ENCODE measurements around the gene NUP50.

NUP50 gene, protein sequence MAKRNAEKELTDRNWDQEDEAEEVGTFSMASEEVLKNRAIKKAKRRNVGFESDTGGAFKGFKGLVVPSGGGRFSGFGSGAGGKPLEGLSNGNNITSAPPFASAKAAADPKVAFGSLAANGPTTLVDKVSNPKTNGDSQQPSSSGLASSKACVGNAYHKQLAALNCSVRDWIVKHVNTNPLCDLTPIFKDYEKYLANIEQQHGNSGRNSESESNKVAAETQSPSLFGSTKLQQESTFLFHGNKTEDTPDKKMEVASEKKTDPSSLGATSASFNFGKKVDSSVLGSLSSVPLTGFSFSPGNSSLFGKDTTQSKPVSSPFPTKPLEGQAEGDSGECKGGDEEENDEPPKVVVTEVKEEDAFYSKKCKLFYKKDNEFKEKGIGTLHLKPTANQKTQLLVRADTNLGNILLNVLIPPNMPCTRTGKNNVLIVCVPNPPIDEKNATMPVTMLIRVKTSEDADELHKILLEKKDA

DNA sequence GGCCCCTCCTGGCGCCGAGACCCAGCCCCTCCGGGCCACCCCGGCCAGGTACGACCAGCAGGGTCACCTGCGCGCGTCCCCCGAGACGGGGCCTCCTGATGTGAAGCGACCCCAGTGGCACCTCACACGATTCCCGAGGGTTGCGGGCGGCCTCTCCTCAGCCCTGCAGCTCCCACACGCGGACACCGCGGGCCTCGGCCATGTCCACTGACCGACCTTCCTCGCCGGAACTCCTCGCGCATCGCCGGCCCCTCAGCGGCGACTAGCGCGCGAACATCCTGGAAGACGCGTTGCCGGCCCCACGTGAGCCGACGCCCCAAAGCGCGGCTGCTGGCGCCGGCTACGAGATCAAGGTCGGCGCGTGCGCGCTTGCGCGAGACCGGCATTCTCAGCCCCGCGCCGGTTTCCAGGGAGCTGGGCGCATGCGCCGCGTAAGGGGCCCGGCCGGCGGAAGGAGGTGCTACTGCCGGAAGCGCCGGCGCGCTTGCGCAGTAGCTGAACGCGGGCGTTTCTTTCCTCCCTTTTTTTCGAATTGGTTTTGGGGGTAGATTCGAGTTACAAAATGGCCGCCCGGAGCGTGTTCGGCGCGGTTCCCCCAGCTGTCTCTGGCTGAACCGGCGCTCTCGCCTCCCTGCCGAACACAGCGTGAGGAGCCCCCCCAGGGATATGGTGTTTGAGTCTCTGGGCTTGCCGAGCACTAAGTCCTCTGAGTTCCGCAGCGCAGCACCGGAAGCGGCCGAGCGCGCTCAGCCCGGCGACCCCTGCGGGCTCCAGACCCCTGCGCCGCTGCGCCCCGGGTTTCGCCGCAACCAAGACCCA lies at the start of gene NUP50:
TSS of gene NUP50 (plus strand) at position 475 of the 819 bp plus-strand sequence. CDS start 4,253 bp downstream, outside the sequence.
- DNase-seq: peak; percentile 94

DNA sequence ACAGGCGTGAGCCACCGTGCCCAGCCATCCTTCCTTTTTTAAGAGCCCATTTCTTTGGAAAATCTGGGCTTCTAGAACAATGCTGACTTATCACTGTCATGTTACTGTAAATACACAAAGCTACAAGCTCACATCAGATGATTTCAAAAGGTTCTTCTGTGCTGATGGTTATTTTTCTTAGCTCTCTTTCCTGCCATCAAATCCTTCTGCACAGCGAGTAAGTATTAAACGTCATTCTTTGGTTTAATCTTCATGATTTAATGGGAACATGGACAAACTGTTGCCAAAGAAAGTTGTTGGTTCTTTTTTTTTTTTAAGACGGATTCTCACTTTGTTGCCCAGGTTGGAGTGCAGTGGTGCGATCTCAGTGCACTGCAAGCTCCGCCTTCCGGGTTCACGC lies 43.3 kb upstream of the NUP50 start:
- no peak for DNase-seq

DNA sequence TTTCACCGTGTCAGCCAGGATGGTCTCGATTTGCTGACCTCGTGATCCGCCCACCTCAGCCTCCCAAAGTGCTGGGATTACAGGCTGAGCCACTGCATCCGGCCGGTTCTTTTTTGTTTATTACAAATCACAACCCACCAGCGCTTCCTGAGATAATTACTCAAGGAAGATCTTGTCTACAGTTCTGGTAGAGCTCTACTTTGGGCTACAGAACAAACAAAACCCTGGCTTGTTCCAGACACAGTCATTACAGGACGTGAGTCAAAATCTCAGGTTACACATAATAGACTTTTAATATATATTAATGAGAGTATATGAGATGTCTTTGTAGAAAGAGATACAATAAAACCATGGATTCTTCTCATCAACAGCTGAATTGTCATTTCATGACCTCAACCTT lies 42.8 kb upstream of the NUP50 start:
- no peak for DNase-seq

DNA sequence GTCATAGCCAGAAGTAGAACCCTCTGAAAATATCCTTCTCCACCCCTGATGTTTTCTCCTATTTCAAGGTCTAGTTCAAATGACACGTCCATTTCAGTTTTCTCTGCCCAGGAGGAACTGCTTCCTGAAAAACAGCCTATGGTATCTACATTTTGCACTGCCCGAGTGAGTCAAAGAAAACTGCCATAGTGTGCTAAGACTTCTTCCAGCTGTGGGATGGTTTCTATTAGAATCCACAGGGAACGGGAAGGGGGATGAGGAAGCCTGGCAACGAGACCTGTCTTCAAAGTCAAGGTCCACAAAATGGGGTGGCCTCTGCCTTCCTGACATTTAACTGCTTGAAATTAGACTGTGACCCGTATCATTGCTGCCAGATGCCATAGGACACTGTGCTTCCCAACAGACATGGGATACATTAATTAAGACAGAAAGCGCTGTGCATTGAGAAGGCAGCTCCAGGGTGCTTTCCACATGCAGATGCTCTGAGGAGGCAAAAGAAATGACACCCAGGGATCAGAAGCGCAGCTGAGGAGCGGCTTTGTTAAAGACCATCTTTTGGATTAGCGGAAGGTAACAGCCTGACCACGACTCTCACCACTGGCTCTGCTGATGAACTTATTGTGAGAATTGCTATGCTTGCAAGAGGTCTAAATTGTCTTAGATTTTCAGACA lies 39.4 kb upstream of the NUP50 start:
- DNase-seq: no peak

DNA sequence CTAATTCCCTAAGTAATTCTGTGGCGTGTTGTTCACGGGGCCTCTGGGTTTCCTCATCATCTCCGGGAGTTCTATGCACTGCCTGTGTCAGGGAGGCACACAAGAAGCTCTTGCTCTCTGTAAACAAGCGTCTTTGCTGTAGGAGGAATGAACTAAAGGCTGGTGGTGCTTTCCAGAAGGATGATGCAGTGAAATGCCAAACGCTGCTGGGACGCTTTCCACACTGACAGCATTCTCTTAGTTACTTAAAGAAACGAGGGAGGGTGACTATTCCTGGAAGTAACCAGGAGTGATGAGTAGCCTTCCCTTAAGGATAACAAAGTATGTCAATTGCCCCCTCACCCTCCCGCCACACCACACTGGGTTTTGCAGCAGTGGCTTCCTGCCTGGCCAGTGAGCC lies 38.5 kb upstream of the NUP50 start:
- DNase-seq: no peak

DNA sequence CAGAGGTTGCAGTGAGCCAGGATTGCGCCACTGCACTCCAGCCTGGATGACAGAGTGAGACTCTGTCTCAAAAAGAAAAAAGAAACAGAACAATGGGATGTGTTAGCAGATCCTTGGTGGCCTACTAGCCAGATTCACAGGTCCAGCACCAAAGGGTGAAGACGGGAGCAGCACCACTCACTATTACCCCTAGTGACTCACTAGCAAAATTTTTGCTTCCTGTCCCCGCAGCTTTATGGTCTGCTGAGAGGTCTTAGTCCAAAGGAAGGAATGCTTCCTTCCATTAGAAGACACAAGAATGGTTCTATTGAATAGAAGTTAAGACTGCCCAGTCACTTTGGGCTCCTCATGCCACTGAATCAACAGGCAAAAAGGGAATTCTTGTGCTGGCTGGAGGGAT lies 35.9 kb upstream of the NUP50 start:
- DNase-seq: no peak

DNA sequence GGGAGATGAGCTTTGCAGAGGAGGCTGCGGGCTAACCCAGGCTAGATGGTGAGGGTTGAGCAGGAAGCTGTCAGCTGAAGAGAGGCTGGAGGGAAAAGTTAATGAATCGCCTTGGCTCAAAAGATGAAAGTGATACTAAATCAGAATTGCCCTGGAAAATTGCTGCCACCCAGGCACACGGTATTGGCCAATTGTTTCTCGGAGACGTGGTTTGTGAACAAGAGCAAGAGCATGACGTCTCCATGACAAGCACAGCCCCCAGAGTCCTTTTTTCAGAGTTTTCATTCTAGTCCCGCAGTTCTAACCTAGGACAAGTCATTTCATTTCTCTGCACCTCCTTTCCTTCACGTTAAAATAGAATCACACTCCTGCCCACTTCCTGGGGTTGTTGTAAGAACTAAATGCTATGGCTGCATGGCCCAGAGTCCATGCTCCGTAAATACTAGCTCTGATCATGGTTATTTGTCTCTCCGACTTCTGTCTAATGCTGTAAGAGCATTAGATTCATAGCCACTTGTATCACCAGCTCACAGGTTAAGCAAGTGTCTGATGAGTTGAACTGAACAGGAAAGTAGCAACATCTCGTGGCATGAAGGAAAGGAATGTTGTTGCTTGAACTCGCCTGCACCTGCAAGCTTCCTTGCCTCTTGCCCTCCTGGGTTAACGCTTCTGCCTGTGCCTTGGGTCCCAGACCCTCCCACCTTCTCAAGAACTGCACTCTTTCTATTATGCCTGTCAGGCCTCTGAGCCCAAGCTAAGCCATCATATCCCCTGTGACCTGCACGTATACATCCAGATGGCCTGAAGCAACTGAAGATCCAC lies 33.8 kb upstream of the NUP50 start:
- no peak for DNase-seq

DNA sequence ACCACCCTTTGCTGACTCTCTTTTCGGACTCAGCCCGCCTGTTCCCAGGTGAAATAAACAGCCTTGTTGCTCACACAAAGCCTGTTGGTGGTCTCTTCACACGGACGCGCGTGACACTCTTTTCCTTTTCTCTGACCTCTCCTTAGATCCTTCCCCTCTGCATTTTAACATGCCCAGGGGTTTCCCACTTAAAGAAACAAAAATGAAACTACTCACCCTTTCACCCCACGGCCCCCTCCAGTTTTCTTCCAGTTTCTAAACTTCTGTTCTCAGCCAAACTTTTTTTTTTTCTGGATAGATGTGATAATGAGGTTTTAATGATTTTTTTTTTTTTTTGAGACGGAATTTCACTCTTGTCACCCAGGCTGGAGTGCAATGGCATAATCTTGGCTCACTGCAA lies 32.8 kb upstream of the NUP50 start:
- DNase-seq: no peak

DNA sequence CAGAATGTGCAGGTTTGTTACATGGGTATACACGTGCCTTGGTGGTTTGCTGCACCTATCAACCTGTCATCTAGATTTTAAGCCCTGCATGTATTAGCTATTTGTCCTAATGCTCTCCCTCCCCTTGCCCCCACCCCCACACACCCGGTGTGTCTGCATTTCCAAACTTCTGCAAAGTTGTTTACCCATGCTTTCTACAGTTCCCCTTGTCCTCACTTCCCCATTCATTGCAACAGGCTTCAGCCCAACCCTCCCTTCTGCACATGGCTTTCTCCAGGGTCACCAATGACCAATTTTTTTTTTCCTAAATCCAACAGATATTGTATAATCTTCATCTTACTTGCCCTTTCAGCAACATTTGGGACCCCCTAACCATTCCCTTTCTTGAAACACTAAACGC lies 32.0 kb upstream of the NUP50 start:
- DNase-seq: no peak

DNA sequence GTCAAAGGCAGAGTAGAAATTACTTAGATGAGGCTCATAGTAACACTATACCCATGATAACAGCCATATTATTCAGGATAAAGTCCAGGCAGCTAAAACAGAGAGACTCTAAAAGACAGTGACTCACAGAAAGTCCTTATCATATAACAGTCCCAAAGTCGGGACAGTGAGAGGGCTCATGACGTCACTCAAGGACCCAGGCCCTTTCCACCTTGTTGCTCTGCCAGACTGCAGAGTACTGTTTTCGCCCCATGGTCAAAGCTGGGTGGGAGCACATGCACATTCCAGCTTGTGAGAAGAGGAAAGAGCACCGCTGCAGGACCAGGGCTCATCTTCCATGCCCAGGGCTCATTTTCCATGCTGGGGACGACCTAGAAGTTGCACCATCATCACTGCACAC lies 29.4 kb upstream of the NUP50 start:
- no peak for DNase-seq

DNA sequence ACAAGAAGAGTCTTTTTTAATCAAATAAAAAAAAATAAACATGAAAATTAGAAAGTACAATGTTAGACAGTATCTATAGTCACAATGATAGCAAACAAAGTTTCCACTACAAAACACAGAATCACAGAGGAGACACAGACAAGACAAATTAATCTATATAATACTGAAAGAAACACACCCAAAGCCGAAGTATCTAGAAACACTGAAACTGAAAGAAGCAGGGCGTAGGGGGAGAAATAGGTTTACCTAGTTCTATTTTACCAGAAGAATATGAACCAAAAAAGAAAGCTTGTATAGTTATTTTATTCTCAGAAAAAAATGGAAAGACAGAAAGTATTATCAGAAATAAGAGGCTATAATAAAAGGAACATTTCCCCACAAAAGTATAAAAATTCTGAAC lies 27.1 kb upstream of the NUP50 start:
- DNase-seq: no peak

DNA sequence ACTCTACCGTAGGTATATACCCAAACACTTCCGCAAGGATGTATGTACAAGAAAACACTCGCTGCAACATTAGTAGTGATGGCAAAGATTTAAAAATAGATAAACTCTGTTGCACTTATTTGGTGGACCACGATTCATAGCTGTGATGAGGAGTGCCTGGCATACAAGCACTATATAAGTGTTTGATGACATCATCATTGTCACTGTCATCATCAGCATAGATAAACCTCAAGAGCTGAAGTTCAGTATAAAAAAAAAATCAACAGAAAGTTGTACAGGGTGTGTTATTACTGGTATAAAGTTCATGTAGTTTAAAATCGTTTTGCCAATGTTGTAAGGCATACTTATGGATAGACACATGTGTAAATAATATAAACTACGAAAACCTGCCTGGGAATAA lies 24.0 kb upstream of the NUP50 start:
- DNase-seq: no peak

DNA sequence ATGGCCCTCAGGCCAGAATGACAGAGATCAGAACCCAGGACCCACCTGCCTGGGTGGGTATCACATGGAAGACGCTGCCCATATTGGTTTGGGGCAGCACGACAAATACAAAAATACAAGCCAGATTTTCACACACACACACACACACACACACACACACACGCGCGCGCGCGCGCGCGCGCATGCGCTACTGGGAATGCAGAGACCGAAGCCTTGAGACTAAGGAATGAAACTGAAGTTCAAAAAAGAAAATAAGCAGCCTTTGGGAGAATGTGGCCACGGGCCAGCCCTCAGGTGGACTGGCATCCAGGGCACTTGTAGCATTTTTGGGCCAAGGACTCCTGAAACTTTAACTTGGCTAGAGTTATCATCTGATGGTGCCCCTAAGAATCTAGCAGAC lies 21.3 kb upstream of the NUP50 start:
- no peak for DNase-seq

DNA sequence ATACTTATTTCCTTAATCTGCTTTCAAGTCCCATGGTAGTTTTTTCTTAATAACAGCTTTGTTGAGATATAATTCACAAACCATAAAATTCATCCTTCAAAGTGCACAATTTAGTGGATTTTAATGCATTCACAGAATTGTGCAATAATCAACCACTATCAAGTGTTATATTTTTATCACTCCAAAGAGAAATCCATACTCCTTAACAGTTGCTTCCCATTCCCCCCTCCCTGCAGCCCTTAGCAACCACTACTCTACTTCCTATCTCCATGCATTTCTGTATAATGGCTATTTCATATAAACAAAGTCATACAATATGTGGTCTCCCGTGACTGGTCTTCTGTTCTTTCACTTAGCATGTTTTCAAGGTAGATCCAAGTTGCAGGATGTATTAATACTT lies 18.8 kb upstream of the NUP50 start:
- no peak for DNase-seq

DNA sequence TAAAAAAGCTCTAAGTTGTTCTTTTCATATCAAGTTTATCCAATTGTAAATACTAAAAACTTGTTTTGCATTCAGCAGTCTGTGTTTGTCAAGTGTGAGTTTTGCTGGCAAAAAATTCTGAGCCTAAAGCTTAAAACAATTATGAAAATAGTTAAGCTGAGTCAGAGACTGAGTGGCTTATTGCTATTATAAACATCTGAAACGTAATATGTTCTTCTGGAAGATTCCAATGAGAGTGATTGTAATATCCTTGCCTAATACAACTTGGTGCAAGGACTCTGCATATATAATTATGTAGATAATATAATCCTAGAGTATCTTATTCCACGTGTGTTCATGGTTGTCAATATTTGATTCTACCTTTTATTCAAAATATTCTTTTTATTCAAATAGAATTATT lies 14.1 kb upstream of the NUP50 start:
- no peak for DNase-seq

DNA sequence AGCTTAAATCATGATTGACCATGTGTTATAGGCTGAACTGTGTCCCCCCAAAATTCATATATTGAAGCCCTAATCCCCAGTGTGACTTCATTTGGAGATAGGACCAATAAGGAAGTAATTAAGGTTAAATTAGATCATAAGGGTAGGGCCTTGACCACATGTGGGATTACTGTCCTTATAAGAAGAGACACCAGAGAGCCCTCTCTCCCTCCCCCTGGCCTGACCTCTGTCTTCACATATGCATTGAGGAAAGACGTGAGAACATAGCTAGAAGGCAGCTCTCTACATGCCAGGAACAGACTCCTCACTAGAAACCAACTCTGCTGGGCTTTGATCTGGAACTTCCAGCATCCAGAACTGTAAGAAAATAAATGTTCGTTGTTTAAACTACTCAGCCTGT lies 13.6 kb upstream of the NUP50 start:
- DNase-seq: no peak

DNA sequence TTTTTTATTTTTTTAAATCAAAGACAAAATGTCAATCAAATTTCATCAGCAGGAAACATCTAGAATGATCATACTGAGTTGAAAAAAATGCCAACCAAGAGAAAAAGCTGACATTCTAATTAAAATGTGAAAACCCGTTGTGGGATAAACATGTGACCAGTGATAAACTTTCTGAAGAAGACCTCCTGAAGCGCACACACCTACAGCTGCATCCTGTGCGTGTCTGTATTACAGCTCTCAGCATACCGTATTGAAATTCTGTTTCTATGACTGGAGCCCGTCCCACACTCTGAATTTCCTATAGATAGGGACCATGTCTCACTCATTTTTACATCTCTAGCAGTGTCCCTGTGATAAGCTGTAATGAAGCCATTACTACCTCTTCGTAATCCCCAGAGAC lies 12.2 kb upstream of the NUP50 start:
- no peak for DNase-seq

DNA sequence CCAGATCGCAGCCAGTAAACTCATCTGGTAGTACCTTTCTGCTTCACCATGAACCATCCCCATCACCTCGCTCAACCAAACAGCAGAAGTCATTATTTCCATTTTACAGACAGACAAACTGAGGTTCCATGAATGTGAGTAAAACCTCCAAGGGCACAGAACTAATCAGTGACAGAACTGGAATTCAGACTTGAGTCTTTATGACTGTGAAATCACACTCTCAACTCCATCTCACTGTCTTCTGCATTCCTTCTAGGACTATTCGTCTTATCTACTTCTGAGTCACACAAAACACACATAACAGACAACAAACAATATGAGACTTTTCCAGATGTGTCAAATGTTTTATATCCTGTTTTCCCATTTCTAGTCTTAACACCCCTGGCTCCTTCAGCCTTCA lies 9.3 kb upstream of the NUP50 start:
- DNase-seq: no peak

DNA sequence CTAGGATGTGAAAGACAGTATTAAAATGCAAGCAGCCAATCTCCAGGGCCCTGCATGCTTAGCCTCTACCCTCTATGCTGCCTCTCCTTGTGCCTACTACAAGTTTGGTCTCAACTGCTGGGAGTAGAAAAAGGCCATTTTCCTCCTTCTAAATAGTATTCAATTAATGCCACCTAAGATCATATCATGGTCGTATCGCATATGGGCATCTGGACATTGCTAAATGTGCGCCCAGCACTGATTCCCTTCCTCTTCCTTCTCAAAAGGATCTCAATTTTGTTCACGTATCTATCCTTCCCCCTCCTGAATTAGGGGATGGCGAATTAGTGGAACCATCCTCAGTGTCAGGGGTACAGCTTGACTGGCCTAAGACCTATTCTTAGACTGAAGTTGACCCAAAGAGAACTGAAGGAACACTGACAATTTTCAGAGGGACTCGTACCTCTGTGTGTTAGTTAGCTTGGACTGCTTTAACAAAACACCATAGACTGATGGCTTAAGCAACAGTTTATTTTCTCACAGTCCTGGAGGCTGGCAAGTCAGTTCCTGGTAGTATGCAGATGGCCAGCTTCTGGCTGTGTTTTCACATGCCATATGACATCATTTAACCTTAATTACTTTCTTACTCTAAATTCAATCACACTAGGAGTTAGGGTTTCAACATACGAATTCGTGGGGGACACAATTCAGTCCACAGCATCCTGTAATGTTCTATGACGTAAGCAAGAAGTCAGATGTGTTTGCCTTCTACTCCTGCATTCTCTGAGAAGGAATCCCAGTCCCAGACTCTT lies 8.5 kb upstream of the NUP50 start:
- DNase-seq: peak; percentile 8

DNA sequence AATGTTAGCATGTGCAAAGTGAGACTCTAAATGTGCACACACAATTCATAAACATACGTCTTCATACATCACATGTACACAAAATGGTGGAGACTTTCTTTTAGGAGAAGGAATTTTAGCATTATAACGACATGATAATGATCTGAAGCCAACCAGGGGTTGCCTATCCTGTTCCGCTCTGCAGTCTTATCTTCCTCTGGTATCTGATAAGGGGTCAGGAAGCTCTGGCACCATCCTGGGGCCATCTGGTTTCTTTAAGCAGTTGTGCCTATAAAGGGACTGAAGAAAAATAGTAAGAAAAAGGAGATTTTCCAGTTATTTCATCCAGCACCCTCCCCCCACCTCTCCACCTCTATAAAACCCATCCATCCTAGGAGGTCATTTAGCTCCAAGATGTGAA lies 5.8 kb upstream of the NUP50 start:
- DNase-seq: no peak

DNA sequence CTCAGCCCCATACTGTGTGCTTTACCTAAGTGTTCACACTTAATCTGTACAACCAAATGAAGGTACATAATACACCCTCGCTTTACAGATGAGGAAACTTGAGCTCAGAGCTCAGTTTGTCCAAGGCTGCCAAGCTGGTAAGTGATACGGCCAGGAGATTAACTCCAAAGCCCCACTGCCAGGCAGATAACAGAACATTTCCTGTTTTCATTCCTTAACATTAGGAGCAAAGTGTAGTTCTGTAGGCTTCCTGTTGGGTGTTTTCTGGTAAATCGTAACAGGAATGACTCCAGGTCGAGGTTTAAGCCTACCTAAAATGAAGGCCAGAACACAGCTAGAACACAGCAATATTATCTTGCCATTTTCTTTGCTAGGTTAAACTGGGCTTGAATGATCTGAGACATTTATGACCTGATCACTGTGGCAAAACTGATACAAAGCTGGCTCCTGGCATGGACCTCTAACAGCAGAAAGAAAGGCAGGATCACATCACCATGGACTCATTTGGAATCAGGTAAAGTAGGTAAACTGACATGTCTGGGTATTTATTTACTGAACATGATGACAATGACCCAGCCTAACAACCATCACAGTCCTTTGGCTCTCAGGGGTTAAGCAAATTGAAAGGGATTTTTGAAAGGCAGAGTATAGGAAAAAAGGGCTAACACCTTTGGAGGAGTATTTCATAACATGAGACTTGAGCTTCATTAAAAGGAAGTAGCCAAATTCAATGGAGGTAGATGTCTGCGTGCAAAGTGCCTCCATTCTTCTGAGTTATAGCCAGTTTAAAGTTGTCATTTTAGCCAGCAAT lies 3.9 kb upstream of the NUP50 start:
- no peak for DNase-seq

Data from NCI-H1694 (cell line).